22Rv1 (cell line): ENCODE measurements around the gene C8A.

Experiments
- ZFX ChIP-seq: fragments of 450-650 bp; IDR thresholded peaks from 2 replicates; pipeline ENCODE4 v1.6.1; 2017; ENCODE audit warnings: antibody characterized with exemption, borderline replicate concordance
- TF ChIP-seq, protein P1 (sequence below): fragments of 450-650 bp; IDR thresholded peaks from 2 replicates; pipeline ENCODE4 v1.5.1; 2017; ENCODE audit warnings: mild to moderate bottlenecking

DNA sequence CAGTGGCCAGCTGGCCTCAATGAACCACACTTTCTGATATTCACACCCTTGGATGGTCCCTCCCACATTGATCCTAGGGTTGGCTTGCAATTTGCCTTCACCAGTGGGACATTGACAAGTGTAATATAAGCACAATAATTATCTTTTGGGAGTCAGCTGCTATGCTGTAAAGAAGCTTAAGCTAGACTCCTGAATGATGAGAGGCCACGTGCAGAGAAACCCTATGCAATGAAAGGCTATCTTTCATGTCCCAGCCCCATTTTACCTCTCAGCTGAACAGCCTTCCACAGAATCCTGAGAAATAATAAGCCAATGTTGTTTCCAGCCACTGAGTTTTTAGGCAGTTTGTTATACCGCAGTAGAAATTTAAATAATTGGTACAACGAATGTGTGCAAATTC is 11.1 kb upstream of the C8A start:
- TF ChIP-seq, protein P1, sequence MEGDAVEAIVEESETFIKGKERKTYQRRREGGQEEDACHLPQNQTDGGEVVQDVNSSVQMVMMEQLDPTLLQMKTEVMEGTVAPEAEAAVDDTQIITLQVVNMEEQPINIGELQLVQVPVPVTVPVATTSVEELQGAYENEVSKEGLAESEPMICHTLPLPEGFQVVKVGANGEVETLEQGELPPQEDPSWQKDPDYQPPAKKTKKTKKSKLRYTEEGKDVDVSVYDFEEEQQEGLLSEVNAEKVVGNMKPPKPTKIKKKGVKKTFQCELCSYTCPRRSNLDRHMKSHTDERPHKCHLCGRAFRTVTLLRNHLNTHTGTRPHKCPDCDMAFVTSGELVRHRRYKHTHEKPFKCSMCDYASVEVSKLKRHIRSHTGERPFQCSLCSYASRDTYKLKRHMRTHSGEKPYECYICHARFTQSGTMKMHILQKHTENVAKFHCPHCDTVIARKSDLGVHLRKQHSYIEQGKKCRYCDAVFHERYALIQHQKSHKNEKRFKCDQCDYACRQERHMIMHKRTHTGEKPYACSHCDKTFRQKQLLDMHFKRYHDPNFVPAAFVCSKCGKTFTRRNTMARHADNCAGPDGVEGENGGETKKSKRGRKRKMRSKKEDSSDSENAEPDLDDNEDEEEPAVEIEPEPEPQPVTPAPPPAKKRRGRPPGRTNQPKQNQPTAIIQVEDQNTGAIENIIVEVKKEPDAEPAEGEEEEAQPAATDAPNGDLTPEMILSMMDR: no peak
- no peak for TF ChIP-seq ZFX
